Measurements from ENCODE around the gene NAP1L4. TPM values are rescaled to one million over a fixed set of nuclear protein-coding genes. Genes with fewer than 3 reads are reported as not detected.

The NAP1L4 gene
- total RNA-seq, 1 experiment from 2014 or later: 144 TPM

DNA sequence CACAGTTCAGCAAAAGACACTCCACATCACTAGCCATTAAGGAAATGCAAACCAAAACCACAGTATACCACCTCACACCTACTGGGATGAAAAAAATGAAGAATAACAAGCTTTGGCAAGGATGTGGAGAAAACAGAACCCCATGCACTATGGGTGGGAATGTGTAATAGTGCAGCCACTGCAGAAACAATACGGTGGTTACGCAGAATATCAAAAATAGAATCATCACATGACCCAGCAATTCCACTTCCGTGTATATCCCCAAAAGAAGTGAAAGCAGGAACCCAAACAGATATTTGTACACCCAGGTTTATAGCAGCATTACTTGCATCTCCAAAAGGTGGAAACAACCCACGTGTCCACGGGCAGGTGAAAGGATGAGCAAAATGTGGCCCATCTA lies 44.3 kb upstream of the NAP1L4 start:
- DNase-seq (ENCODE audit: low read depth, low spot score) (no peak), ATAC-seq (no peak)
- H4K20me1 ChIP-seq (ENCODE audit: insufficient read depth): no peaks in the 10 kb centered on the region; the same call in 1 of the 2 replicates
- no peak overlapping the region for H3K9ac ChIP-seq (ENCODE audit: low read length)
- no peak overlapping the region for H3K27ac ChIP-seq (ENCODE audit: low read depth, low read length)
- CTCF ChIA-PET: interaction anchor here (1.0 kb wide), 1 partner anchor 180 kb away, joined by 3 read pairs; no protein-coding TSS in a partner anchor
- no peak for TF ChIP-seq JUND (IDR thresholded peaks at IDR 0.05)
- TF ChIP-seq POLR2A (IDR thresholded peaks at IDR 0.05; ENCODE audit: borderline replicate concordance, extremely low read depth, insufficient read depth, insufficient read length): no peak
- TF ChIP-seq, protein P1, sequence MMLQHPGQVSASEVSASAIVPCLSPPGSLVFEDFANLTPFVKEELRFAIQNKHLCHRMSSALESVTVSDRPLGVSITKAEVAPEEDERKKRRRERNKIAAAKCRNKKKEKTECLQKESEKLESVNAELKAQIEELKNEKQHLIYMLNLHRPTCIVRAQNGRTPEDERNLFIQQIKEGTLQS (IDR thresholded peaks at IDR 0.05): no peak
- TF ChIP-seq RAD21 (IDR thresholded peaks at IDR 0.05; ENCODE audit: low read depth): no peak
- TF ChIP-seq ZBTB33 (IDR thresholded peaks at IDR 0.05; ENCODE audit: extremely low read depth, insufficient replicate concordance, low read length): no peak
- TF ChIP-seq, protein P2, sequence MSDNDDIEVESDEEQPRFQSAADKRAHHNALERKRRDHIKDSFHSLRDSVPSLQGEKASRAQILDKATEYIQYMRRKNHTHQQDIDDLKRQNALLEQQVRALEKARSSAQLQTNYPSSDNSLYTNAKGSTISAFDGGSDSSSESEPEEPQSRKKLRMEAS (IDR thresholded peaks at IDR 0.05): no peak
- TF ChIP-seq SRF (IDR thresholded peaks at IDR 0.05; ENCODE audit: low read depth): no peak
- no peak for TF ChIP-seq FOSL1 (IDR thresholded peaks at IDR 0.05; ENCODE audit: low read depth)
- no peak for TF ChIP-seq EZH2phosphoT487 (IDR thresholded peaks at IDR 0.05; ENCODE audit: borderline replicate concordance)
- TF ChIP-seq TCF7L2 (IDR thresholded peaks at IDR 0.05; ENCODE audit: borderline replicate concordance, extremely low read depth, insufficient read depth, insufficient read length): no peak
- no peaks in the 10 kb centered on the region for H3K9me2 ChIP-seq (ENCODE audit: insufficient read depth)
- no peak overlapping the region for H2AFZ ChIP-seq (ENCODE audit: low read depth, low read length, poor library complexity, severe bottlenecking)
- no peaks in the 10 kb centered on the region; a peak in 1 of 4 replicates for H3K4me1 ChIP-seq (ENCODE audit: control insufficient read depth in 1 of 2, insufficient read depth in 2 of 2, low read length in 2 of 2)
- BruUV-seq (replicated peaks): no TSS peak
- POLR2A ChIA-PET: no interaction called here
- H3K4me3 ChIP-seq (replicated peaks in 1 of 2; ENCODE audit: low read depth in 1 of 2, low read length in 2 of 2): no peak overlapping the region
- no peaks in the 10 kb centered on the region for H3K27me3 ChIP-seq (ENCODE audit: insufficient read depth, low read length)
- H3K4me2 ChIP-seq (ENCODE audit: low read length): no peak overlapping the region
- H3K36me3 ChIP-seq (ENCODE audit: control insufficient read depth in 1 of 2, insufficient read depth in 2 of 2, low read length in 2 of 2): peaks cover 49 to 50% of the 10 kb centered on the region in 2 experiments; a peak in 3 of 4 replicates
- H3K79me2 ChIP-seq (ENCODE audit: insufficient read depth, low read length): peaks cover 5% of the 10 kb centered on the region; the same call in 1 of the 2 replicates
- intact Hi-C loops (cut with micrococcal nuclease): loop anchor here (2.0 kb wide), 1 partner anchor 180 kb away; no protein-coding TSS in a partner anchor
- RAD21 ChIA-PET (ENCODE audit: low non-redundant PET in 1 of 2, low total read pairs in 2 of 2, uncharacterized antibody in 2 of 2, unreplicated experiment in 2 of 2): interaction anchor here in 1 of 2 experiments (2.0 kb wide), 1 partner anchor 55 kb away, joined by 14 read pairs; no protein-coding TSS in a partner anchor
- H3K9me3 ChIP-seq (ENCODE audit: control insufficient read depth in 1 of 2, insufficient read depth in 1 of 2, low read depth in 1 of 2, low read length in 2 of 2): no peaks in the 10 kb centered on the region

All from HCT116 (cell line).